Measurements from ENCODE around the gene PDE1A.

The PDE1A gene

DNA sequence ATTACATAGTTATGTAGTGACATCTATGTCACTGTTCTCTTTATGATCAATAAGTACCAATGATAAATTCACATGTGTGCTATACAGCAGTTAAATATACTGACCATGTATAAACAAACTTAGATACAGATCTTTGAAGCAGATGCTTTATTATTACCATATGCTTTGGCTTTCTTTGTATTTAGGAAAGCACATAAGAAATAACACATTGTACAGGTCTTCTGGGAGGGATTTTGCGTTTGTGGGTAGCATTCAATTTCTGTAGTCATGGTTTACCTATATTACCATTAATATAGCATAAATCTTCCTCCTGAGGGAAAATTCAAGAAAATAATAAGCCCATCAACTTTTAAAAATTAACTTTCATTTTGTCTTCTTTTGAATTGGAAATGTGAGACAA is 1.6 kb upstream of the PDE1A start:
- peaks cover 2% of the 10 kb centered on the region for H3K36me3 Mint-ChIP-seq
- H3K4me1 Mint-ChIP-seq: no peaks in the 10 kb centered on the region
- H3K27ac Mint-ChIP-seq: no peak overlapping the region
- ATAC-seq (ENCODE audit: low read depth) (no peak), DNase-seq (ENCODE audit: low spot score in 2 of 2) (no peak)
- H3K9me3 Mint-ChIP-seq: peaks cover 2% of the 10 kb centered on the region
- H3K4me3 Mint-ChIP-seq: no peak overlapping the region
- no peaks in the 10 kb centered on the region for H3K27me3 Mint-ChIP-seq

DNA sequence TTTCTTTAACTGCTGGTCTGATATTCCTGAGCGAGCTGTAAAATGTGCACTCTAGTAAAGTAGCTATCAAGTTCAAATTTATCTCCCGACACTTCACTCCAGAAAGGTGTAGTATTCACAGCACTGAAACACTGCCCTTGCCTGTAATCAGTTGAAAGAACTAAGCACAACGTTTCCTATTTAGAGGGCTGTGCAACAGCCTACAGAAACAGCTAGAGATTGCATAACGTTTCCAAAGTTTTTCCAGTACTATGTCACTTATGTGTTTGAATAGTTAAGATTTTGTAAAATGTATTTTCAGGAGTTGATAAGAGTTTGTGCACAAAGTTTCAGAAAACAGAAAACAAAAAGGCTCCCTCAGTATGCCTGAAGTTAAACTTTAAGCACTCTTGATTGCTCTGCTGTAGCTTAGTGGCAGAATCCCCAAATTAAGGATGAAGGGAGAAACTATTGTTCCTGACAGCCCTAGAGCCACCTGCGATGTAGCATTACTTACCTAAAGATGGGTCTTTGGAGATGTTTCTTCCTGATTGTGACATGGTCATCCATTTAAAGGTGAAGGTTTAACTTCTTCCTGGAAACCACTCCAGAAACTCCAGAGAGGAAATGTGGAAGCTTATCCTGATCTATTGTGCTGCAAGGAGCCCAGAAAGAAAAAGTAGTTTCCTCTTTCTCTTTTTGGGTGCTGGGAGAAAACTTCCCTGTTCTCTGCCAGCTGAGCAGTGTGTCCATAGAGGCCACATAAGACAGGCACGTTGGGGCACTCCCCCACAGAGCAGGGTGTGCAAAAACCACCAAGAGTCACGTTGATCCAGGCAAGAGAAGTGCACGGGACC is 536 bp downstream of the PDE1A start:
- Mint-ChIP-seq H3K4me3 (no peak overlapping the region), H3K27ac (no peak overlapping the region), H3K4me1 (no peaks in the 10 kb centered on the region), H3K27me3 (no peaks in the 10 kb centered on the region), H3K9me3 (peaks cover 2% of the 10 kb centered on the region), H3K36me3 (peaks cover 2% of the 10 kb centered on the region)
- DNase-seq (ENCODE audit: low spot score in 2 of 2) (no peak), ATAC-seq (ENCODE audit: low read depth) (no peak)

GRCh38 chr2:182422864-182423263 is 4.0 kb downstream of the PDE1A start:
- DNase-seq (ENCODE audit: low spot score in 2 of 2): no peak
- Mint-ChIP-seq H3K27ac (no peak overlapping the region), H3K27me3 (no peaks in the 10 kb centered on the region), H3K4me1 (no peaks in the 10 kb centered on the region), H3K9me3 (no peaks in the 10 kb centered on the region), H3K4me3 (no peak overlapping the region), H3K36me3 (no peaks in the 10 kb centered on the region)
- ATAC-seq (ENCODE audit: low read depth): no peak

DNA sequence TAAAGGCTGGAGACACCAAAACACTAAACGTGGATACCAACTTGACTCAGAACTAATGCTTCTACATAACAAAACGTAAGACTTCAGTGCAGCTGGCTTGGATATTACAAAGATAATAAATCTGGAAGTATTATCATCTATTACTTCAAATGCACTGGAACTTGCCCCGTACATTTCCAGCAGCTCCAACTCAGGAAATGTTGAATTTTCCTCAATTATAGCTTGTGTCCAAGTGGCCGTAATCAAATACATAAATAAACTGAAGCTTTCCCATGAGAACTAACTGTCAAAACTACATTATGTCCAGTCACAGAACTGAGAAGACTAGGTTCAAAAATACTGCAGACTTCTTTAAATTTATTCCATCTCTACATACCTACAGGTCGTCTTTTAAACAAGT is 6.2 kb downstream of the PDE1A start:
- no peak overlapping the region for H3K27ac Mint-ChIP-seq
- H3K4me3 Mint-ChIP-seq: no peak overlapping the region
- no peaks in the 10 kb centered on the region for H3K27me3 Mint-ChIP-seq
- no peak for ATAC-seq (ENCODE audit: low read depth)
- no peaks in the 10 kb centered on the region for H3K9me3 Mint-ChIP-seq
- no peaks in the 10 kb centered on the region for H3K4me1 Mint-ChIP-seq
- DNase-seq (ENCODE audit: low spot score in 2 of 2): no peak
- H3K36me3 Mint-ChIP-seq: no peaks in the 10 kb centered on the region

DNA sequence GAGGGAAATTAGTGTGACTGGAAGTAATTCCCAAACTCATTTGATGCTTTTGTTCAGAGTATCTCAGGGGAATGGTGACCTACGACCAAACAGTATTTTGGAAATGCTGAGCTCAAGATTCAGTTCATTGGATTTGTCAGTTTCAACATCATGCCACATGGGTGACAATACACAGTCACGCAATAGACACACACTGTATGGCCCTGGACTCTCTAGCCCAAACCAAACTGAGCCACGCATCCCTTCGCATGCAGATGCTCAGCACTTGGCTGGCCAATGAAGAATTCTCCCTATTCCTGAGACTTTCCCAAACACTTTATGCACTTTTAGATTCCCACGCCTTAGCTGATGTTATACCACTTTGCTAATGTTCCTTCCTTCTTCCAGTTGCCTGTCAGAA is 10.0 kb downstream of the PDE1A start:
- no peak overlapping the region for H3K27ac Mint-ChIP-seq
- ATAC-seq (ENCODE audit: low read depth): no peak
- no peaks in the 10 kb centered on the region for H3K27me3 Mint-ChIP-seq
- no peak for DNase-seq (ENCODE audit: low spot score in 2 of 2)
- no peaks in the 10 kb centered on the region for H3K9me3 Mint-ChIP-seq
- no peak overlapping the region for H3K4me3 Mint-ChIP-seq
- H3K36me3 Mint-ChIP-seq: no peaks in the 10 kb centered on the region
- no peaks in the 10 kb centered on the region for H3K4me1 Mint-ChIP-seq

GRCh38 chr2:182416191-182416590 is 10.6 kb downstream of the PDE1A start:
- no peak for ATAC-seq (ENCODE audit: low read depth)
- Mint-ChIP-seq H3K4me1 (no peaks in the 10 kb centered on the region), H3K4me3 (no peak overlapping the region), H3K27ac (no peak overlapping the region), H3K27me3 (no peaks in the 10 kb centered on the region), H3K9me3 (no peaks in the 10 kb centered on the region), H3K36me3 (no peaks in the 10 kb centered on the region)
- DNase-seq (ENCODE audit: low spot score in 2 of 2): no peak

GRCh38 chr2:182415771-182416170 is 11.1 kb downstream of the PDE1A start:
- Mint-ChIP-seq H3K4me3 (no peak overlapping the region), H3K4me1 (no peaks in the 10 kb centered on the region)

DNA sequence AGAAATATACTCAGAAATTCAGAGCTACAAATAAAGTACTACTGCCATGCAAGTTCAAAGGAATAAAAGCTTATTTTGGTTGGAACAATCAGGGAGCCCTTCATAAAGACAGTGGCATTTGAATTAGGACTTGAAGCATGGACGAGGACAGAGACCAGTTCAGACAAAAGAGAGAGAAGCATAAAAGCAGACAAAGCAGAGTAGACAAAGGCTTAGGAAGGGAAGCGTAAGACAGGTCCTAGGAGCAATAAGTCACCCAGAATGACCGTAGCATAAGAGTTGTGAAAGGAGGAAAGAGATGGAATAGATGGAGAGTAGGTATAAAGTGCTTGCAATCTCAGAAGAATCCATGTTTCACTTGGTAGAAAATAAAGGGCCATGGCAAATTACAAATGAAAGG is 14.0 kb downstream of the PDE1A start:
- Mint-ChIP-seq H3K27ac (no peak overlapping the region), H3K27me3 (no peaks in the 10 kb centered on the region), H3K36me3 (no peaks in the 10 kb centered on the region), H3K4me3 (no peak overlapping the region), H3K9me3 (peaks cover 2% of the 10 kb centered on the region), H3K4me1 (no peaks in the 10 kb centered on the region)
- ATAC-seq (ENCODE audit: low read depth) (no peak), DNase-seq (ENCODE audit: low spot score in 2 of 2) (no peak)

More at GRCh38 chr2:182415771-182416170, 11.1 kb downstream of the PDE1A start:
- no peak overlapping the region for H3K27ac Mint-ChIP-seq
- ATAC-seq (ENCODE audit: low read depth) (no peak), DNase-seq (ENCODE audit: low spot score in 2 of 2) (no peak)
- H3K27me3 Mint-ChIP-seq: no peaks in the 10 kb centered on the region
- no peaks in the 10 kb centered on the region for H3K9me3 Mint-ChIP-seq
- no peaks in the 10 kb centered on the region for H3K36me3 Mint-ChIP-seq

DNA sequence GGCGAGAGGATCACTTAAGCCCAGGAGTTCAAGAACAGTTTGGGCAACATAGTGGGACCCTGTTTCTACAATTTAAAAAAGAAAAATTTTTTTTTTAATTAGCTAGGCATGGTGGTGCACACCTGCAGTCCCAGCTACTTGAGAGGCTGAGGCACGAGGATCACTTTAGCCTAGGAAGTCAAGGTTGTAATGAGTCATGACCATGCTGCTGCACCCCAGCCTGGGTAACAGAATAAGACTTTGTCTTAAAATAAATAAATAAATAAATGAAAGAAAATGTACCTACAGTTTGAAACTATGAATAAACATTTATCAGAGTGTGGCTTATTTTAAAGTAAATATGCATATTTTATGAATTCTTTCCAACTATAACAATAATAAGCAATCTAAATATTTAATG is 16.7 kb downstream of the PDE1A start:
- Mint-ChIP-seq H3K27me3 (no peaks in the 10 kb centered on the region), H3K4me3 (no peak overlapping the region)

GRCh38 chr2:182406221-182406620 is 20.6 kb downstream of the PDE1A start:
- H3K4me1 Mint-ChIP-seq: no peaks in the 10 kb centered on the region
- H3K27me3 Mint-ChIP-seq: no peaks in the 10 kb centered on the region
- H3K4me3 Mint-ChIP-seq: no peak overlapping the region
- peaks cover 2% of the 10 kb centered on the region for H3K9me3 Mint-ChIP-seq
- no peaks in the 10 kb centered on the region for H3K36me3 Mint-ChIP-seq
- ATAC-seq (ENCODE audit: low read depth): no peak
- no peak for DNase-seq (ENCODE audit: low spot score in 2 of 2)
- no peak overlapping the region for H3K27ac Mint-ChIP-seq

More for the DNA sequence above, 16.7 kb downstream of the PDE1A start:
- DNase-seq (ENCODE audit: low spot score in 2 of 2) (no peak), ATAC-seq (ENCODE audit: low read depth) (no peak)
- H3K27ac Mint-ChIP-seq: no peak overlapping the region
- no peaks in the 10 kb centered on the region for H3K36me3 Mint-ChIP-seq
- peaks cover 2% of the 10 kb centered on the region for H3K9me3 Mint-ChIP-seq
- H3K4me1 Mint-ChIP-seq: no peaks in the 10 kb centered on the region

- ATAC-seq (ENCODE audit: low read depth) (no peak), DNase-seq (ENCODE audit: low spot score in 2 of 2) (no peak)
- no peak overlapping the region for H3K4me3 Mint-ChIP-seq
- no peaks in the 10 kb centered on the region for H3K4me1 Mint-ChIP-seq
- H3K27ac Mint-ChIP-seq: no peak overlapping the region
- H3K27me3 Mint-ChIP-seq: no peaks in the 10 kb centered on the region
- no peaks in the 10 kb centered on the region for H3K36me3 Mint-ChIP-seq
- peaks cover 2% of the 10 kb centered on the region for H3K9me3 Mint-ChIP-seq
These were observed 21.8 kb downstream of the PDE1A start for GRCh38 chr2:182404975-182405561.

GRCh38 chr2:182404092-182404491 is 22.7 kb downstream of the PDE1A start:
- Mint-ChIP-seq H3K36me3 (no peaks in the 10 kb centered on the region), H3K9me3 (peaks cover 2% of the 10 kb centered on the region), H3K27me3 (no peaks in the 10 kb centered on the region), H3K27ac (no peak overlapping the region), H3K4me1 (no peaks in the 10 kb centered on the region), H3K4me3 (no peak overlapping the region)
- ATAC-seq (ENCODE audit: low read depth) (no peak), DNase-seq (ENCODE audit: low spot score in 2 of 2) (no peak)

DNA sequence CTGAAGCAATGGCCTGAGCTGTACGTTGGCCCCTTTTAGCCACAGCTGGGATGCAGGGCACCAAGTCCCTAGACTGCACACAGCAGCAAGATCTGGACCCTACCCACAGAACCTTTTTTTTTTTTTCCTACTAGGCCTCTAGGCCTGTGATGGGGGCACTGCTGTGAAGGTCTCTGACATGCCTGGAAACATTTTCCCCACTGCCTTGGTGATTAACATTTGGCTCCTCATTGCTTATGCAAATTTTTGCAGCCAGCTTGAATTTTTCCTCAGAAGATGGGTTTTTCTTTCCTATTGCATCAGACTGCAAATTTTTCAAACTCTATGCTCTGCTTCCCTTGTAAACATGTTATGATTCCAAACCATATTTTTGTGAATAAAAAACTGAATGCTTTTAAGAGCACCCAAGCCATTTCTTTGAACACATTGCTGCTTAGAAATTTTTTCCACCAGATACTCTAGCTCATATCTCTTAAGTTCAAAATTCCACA is 33.5 kb downstream of the PDE1A start:
- ATAC-seq (ENCODE audit: low read depth) (no peak), DNase-seq (ENCODE audit: low spot score in 2 of 2) (no peak)
- Mint-ChIP-seq H3K36me3 (no peaks in the 10 kb centered on the region), H3K4me3 (no peak overlapping the region), H3K27ac (no peak overlapping the region), H3K4me1 (no peaks in the 10 kb centered on the region), H3K27me3 (no peaks in the 10 kb centered on the region), H3K9me3 (no peaks in the 10 kb centered on the region)

DNA sequence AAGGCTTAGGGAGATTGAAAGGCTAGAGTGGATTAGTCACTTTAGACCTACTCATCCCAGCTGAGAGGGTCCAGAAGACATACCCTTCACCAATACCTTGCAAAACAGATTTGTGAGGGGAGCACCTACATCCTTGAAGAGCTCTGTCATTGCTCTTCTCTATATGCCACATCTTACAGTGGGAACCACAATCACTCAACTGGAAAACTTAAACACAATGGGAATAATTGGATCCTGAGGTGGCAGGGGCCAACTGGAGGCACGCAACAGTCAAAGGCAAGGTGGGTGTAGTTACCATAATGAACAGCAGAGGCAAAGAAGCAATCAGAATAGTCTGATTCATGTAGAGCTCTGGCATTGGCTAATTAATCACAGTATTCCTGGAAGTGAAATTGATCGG is 35.4 kb downstream of the PDE1A start:
- Mint-ChIP-seq H3K9me3 (peaks cover 2% of the 10 kb centered on the region), H3K4me3 (no peak overlapping the region), H3K36me3 (no peaks in the 10 kb centered on the region), H3K27ac (no peak overlapping the region), H3K4me1 (no peaks in the 10 kb centered on the region), H3K27me3 (no peaks in the 10 kb centered on the region)
- no peak for ATAC-seq (ENCODE audit: low read depth)
- no peak for DNase-seq (ENCODE audit: low spot score in 2 of 2)
